ENCODE data around the gene ACO1.

Gene ACO1

DNA sequence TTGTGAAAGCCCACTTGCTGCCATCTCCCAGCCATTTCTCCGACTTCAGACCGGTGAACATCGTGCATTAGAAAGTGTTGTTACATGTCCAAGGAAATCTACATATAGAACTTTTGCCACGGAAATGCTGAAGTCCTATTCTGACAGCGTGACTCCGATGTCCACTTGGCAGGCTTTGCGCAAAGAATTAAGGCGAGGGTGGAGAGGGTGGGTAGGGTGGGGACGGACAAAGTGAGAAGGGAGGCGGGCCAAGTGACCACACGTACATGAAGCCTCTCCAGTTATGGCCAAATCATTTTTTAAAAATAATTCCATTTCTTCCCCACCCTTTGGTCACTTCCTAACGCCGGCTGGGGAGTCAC is 460 bp upstream of the ACO1 start:
- DNase-seq: peak; percentile 64

- DNase-seq: no peak
Measured at GRCh38 chr9:32385152-32385884, 875 bp downstream of the ACO1 start.

GRCh38 chr9:32385885-32386283 is 1.4 kb downstream of the ACO1 start:
- DNase-seq: no peak

DNA sequence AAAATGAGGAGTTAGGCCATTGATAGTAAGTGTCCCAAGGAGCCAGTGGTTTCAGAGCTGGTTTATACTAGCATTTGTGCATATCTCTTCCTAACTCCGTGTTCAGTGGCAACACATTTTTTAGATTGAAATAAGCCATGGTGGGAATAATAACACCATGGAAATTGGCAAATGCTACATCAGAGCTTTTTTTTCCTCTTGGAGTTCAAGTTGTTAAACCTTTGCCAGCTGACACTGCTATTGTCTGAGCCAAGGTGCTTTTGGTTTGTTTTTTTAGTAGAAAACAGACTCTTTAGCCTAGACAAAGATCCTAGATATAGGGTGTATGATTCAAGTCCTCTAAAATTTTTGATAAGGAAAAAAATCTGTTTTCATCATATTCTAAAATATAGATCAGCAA is 2.8 kb downstream of the ACO1 start:
- no peak for DNase-seq

DNA sequence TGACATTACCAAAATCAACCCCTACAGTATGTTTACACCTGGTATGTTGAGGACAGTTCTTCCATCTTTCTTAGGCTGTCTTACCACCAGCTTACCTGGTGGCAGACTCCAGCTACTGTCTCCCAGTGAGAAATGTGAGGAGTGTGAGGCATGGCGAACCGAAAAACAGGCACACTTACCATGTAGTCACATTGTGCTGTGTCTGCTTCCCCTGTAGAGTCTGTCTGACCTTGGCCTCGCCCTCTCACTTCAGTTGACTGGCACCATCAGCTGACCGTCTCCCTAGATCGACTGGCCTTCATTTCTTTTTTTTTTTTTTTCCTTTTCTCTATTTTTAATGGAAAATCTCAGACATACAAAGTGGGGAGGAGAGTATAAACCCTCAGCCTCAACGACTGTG is 4.9 kb downstream of the ACO1 start:
- no peak for DNase-seq

- no peak for DNase-seq
Measured at GRCh38 chr9:32393911-32394310, 9.5 kb downstream of the ACO1 start.

DNA sequence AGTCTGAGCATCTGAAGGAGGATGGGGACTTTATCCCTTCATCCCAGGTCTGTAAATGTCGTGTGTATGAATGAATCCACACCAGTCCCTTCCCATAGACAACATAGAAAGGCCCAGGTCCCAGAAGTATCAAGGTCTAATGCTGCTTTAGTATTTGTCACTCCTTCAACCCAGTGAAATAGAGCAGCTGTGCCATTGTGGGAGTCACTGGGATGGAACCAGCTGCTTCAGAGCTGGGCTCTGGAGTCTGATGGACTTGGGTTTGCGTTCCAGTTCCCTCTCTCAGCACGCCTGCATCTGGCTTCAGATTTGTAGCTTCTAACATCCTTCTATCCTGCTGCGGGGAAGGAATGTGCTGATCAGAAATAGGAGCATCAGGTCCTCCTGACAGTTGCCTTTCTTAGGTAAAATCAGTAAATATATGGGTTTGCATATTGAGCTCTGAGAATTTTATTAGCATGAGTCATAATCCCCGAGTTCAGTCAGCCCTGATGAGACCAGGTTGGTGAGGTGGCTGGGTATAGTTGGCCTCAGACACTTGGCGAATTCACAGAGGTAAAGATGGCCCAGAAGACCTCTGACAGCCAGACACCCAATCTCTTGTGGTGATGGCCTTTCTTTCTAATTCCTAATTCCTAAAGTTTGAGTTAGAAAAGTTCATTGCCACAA is 10.1 kb downstream of the ACO1 start:
- no peak for DNase-seq

- DNase-seq: no peak
Measured at GRCh38 chr9:32395510-32396216, 11.2 kb downstream of the ACO1 start.

DNA sequence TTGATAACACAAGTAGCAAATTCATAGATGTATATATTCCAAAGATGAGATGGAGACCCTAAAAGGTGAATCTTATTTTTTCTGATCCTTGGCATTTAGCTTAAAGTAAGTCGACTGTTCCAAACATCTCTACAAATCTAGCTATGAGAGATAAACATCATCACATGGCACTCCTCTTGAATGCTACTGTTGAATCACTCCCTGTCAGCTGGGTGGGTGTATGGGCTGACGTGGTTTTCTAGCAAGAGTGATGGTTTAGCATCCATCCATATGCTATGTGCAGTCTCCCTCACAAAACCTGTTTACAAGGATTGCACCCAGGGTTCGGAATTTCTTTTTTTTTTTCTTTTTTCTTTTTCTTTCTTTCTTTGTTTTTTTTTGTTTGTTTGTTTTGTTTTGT is 13.8 kb downstream of the ACO1 start:
- DNase-seq: no peak

DNA sequence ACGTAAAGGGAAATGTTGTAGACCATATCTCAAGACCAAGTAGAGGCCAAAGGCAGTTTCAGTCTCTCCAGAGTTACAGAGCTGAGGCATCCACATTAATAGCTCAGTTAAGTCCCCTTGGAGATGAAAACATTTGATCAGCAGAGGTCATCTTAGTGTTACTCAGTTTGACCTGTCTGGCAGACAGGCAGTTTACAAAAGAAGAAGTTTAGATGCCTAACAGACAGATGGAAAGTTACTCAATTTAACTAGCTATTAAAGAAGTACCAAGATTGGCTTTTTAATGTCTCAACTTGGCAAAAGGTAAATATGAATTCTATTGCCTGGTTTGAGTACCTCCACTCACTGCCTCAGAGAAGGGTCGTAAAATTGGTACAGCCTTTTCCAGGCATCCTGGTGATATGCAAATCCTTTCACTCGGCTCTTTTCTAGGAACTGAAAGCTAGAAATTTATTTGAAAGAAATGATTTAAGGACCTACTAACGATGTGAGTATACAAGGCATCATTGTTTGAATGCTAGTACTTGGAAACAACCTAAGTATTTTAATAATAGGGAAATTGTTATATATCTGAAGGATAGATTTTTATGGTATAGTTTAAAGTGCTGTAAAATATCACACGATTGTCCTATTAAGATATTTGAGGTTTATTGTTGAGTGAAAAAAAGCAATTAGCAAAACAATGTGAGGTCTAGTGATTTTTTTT is 14.8 kb downstream of the ACO1 start:
- no peak for DNase-seq

GRCh38 chr9:32401488-32401887 is 17.0 kb downstream of the ACO1 start:
- DNase-seq: no peak

DNA sequence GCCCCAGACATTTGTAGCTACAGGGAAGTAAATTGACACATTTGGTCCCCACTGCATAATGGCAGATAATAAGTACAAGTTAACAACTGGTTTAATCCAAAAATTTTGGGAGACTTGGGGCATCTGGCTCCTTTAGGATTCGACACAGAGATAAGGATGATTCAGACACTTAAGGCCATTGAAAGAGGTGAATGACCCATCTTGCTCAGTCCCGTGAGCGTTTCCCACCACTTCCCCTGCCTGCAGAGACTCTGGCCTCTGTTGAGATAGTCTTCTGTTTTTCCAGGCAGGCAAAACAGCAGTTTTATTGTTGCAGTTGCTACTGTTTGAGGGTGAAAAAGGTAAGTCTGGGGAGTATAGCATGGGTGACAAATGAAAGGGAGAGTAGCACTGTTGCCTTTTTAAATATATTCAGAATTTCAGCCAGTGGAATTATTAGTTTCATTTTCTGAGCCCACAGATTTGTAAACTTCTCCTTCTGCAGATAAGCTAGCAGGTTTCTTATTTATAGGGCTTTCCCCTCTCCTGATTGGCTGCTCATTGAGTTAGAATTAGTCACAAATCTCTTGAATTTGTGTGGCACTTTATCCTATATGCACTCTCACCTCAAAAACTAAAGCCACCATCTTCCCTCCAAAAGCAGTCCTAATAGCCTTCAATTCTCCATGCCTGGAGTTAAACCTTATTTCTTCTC is 19.3 kb downstream of the ACO1 start:
- DNase-seq: no peak

DNA sequence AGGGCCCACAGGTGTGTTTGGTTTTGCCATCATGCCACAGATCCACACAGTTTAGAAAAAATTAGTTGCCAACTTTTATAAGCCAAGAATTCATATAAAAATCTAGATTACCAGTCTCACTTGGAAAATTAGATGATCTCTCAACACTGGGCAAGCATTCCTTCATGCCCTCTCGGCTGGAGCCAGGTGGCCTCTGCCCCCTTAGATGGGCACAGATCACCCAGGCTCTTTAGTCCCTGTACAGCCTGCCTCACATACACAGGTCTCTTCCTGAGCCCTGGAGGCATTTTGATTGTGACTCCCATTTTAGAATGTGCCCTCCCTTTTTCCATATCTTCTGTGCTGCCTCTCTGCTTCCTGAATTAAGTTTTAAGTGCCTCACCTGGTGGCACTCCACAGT is 20.0 kb downstream of the ACO1 start:
- DNase-seq: no peak

- no peak for DNase-seq
Measured at GRCh38 chr9:32404856-32405255, 20.4 kb downstream of the ACO1 start.

GRCh38 chr9:32405506-32405905 is 21.1 kb downstream of the ACO1 start:
- DNase-seq: no peak

- no peak for DNase-seq
Measured at GRCh38 chr9:32406046-32406445, 21.6 kb downstream of the ACO1 start.

DNA sequence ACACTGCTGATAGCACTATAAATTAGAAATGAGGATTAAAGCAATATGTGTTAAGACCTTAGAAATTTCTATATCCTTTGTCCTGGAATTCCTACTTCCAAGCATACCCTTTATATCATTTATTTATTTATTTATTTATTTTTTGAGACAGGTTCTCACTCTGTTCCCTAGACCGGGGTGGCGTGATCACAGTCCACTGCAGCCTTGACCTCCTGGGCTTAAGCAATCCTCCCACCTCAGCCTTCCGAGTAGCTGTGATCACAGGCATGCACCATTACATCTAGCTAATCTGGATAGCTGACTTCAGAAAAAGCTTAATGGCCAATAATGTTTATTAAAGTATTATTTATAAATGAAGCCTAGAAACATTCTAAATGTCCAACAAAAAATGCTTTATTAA is 27.3 kb downstream of the ACO1 start:
- no peak for DNase-seq

DNA sequence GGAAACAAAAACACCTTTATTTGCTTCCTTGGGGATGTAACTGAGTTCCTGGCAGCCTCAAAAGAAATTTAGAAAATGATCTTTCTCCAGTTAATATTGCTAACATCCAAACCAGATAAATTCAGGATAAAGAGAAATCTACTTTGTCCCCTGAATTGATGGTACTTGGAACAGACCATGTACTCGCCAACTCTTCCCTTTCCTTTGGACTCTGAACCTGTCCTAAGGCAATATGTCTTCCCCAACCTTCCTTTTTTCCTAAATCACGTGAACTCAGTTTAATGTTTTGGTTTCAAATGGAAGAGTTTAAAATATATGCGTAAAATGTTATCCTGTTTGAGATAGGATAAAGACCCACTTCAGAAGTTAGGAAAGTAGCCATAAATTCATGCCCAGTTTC is 28.0 kb downstream of the ACO1 start:
- no peak for DNase-seq

GRCh38 chr9:32413424-32413823 is 29.0 kb downstream of the ACO1 start:
- no peak for DNase-seq

- no peak for DNase-seq
Measured at GRCh38 chr9:32414856-32415255, 30.4 kb downstream of the ACO1 start.

GRCh38 chr9:32419921-32420320 is 35.5 kb downstream of the ACO1 start:
- no peak for DNase-seq

GRCh38 chr9:32422237-32422806 is 37.9 kb downstream of the ACO1 start:
- DNase-seq: no peak

- DNase-seq: no peak
Measured at GRCh38 chr9:32423371-32423770, 38.9 kb downstream of the ACO1 start.

Measured in NCI-H146 (cell line).